IMR-90 (cell line): ENCODE results near the gene TBC1D23. TPM values are rescaled to one million over a fixed set of nuclear protein-coding genes. Genes with fewer than 3 reads are reported as not detected.

Source experiments
- ATAC-seq: fragments of 200-7000 bp; cut with Tn5 transposase; 2 replicates; pipeline ENCODE4 v1.9.1; 2020; ENCODE audit warnings: low read depth, mild to moderate bottlenecking, moderate library complexity
- BruUV-seq: library from RNA; stranded (reverse); fragments of 400-500 nt; replicated peaks from 2 replicates; lab custom pipeline; 2021; lab: Mats Ljungman, UMichigan
- CTCF ChIA-PET: fragments of 300-600 bp; formaldehyde crosslinking; extraction: SDS; loops from one replicate; lab custom pipeline; 2021; ENCODE audit warnings: antibody characterized with exemption; lab: Yijun Ruan, JAX
- POLR2A ChIA-PET: fragments of 300-600 bp; sonication (Branson Sonifier 250); formaldehyde crosslinking; loops from one replicate; lab custom pipeline; 2022; ENCODE audit warnings: antibody characterized with exemption; ENCODE audit not compliant: unreplicated experiment; lab: Charles Lee
- DNase-seq: peaks from one replicate; pipeline ENCODE4 v3.0.0; 2013
- H2AFZ ChIP-seq: replicated peaks from 2 replicates; pipeline ENCODE3; 2013; ENCODE audit warnings: low read length, mild to moderate bottlenecking; ENCODE audit not compliant: poor library complexity
- H2AK5ac ChIP-seq: 2 replicates; pipeline ENCODE4 v1.6.1; 2013; ENCODE audit warnings: low read depth, low read length, inconsistent platforms
- H2AK9ac ChIP-seq: replicated peaks from 2 replicates; pipeline ENCODE3; 2013; ENCODE audit warnings: mild to moderate bottlenecking, low read depth, low read length, moderate library complexity; ENCODE audit not compliant: poor library complexity
- H2BK120ac ChIP-seq: 2 replicates; pipeline ENCODE4 v1.6.1; 2013; ENCODE audit warnings: low read depth, low read length, inconsistent platforms
- H2BK15ac ChIP-seq: 3 replicates; pipeline ENCODE4 v1.6.1; 2013; ENCODE audit warnings: low read depth, low read length, inconsistent platforms
- H2BK20ac ChIP-seq: 2 replicates; pipeline ENCODE4 v1.6.1; 2013; ENCODE audit warnings: low read depth, mild to moderate bottlenecking, inconsistent platforms, low read length, moderate library complexity
- H2BK5ac ChIP-seq: 2 replicates; pipeline ENCODE4 v1.6.1; 2013; ENCODE audit warnings: mild to moderate bottlenecking, low read depth, low read length, inconsistent platforms; ENCODE audit not compliant: poor library complexity, severe bottlenecking
- H3K14ac ChIP-seq: replicated peaks from 2 replicates; pipeline ENCODE4 v1.6.1; 2013; ENCODE audit warnings: low read depth, low read length, inconsistent platforms
- H3K18ac ChIP-seq: 2 replicates; pipeline ENCODE4 v1.6.1; 2013; ENCODE audit warnings: low read depth, low read length, control low read depth
- H3K23ac ChIP-seq: 2 replicates; pipeline ENCODE4 v1.6.1; 2013; ENCODE audit warnings: low read depth, low read length, inconsistent platforms
- H3K27ac ChIP-seq: 2 replicates; pipeline ENCODE4 v1.5.1; 2013; ENCODE audit warnings: mild to moderate bottlenecking, control low read depth, low read length; ENCODE audit not compliant: insufficient read depth
- H3K27me3 ChIP-seq: 2 replicates; pipeline ENCODE4 v1.6.1; 2013; ENCODE audit warnings: low read length; ENCODE audit not compliant: control insufficient read depth, insufficient read depth
- H3K36me3 ChIP-seq: 2 replicates; pipeline ENCODE4 v1.6.1; 2013; ENCODE audit warnings: low read length, mixed read lengths; ENCODE audit not compliant: control insufficient read depth, insufficient read depth
- H3K4ac ChIP-seq: 2 replicates; pipeline ENCODE4 v1.6.1; 2013; ENCODE audit warnings: low read depth, low read length, inconsistent platforms
- H3K4me1 ChIP-seq: 2 replicates; pipeline ENCODE4 v1.6.1; 2013; ENCODE audit warnings: low read length, mixed read lengths; ENCODE audit not compliant: control insufficient read depth, insufficient read depth
- H3K4me2 ChIP-seq: 2 replicates; pipeline ENCODE4 v1.6.1; 2013; ENCODE audit warnings: low read depth, mild to moderate bottlenecking, control low read depth, low read length, moderate library complexity
- H3K4me3 ChIP-seq: 2 replicates; pipeline ENCODE4 v1.5.1; 2013; ENCODE audit warnings: low read depth, mild to moderate bottlenecking, control low read depth, low read length, moderate library complexity; ENCODE audit not compliant: insufficient read depth
- H3K56ac ChIP-seq: 2 replicates; pipeline ENCODE4 v1.6.1; 2013; ENCODE audit warnings: low read length, inconsistent platforms; ENCODE audit not compliant: insufficient read depth; ENCODE audit errors: extremely low read depth
- H3K79me1 ChIP-seq, 2 experiments: 2 replicates each; pipeline ENCODE4 v1.6.1; 2013; ENCODE audit warnings: low read length in 2 of 2, inconsistent platforms in 1 of 2, low read depth in 1 of 2
- H3K9ac ChIP-seq: 2 replicates; pipeline ENCODE4 v1.6.1; 2013; ENCODE audit warnings: low read depth, low read length, control low read depth
- H3K9me1 ChIP-seq: 2 replicates; pipeline ENCODE4 v1.6.1; 2013; ENCODE audit warnings: low read length, inconsistent platforms; ENCODE audit not compliant: insufficient read depth
- H3K9me3 ChIP-seq: 2 replicates; pipeline ENCODE4 v1.6.1; 2013; ENCODE audit warnings: low read length; ENCODE audit not compliant: control insufficient read depth, insufficient read depth
- H4K20me1 ChIP-seq: 2 replicates; pipeline ENCODE4 v1.6.1; 2013; ENCODE audit warnings: low read length, inconsistent platforms; ENCODE audit not compliant: insufficient read depth
- H4K5ac ChIP-seq: 2 replicates; pipeline ENCODE4 v1.6.1; 2013; ENCODE audit warnings: mild to moderate bottlenecking, low read depth, low read length, control low read depth
- H4K8ac ChIP-seq, 2 experiments: 2 replicates each; pipeline ENCODE4 v1.6.1; 2013; ENCODE audit warnings: low read depth in 2 of 2, low read length in 2 of 2, control low read depth in 1 of 2, inconsistent platforms in 1 of 2
- H4K91ac ChIP-seq: 2 replicates; pipeline ENCODE4 v1.6.1; 2013; ENCODE audit warnings: low read depth, low read length, inconsistent platforms; ENCODE audit not compliant: insufficient read depth
- CHD1 ChIP-seq: IDR thresholded peaks from 2 replicates; pipeline ENCODE4 v1.6.1; 2012; ENCODE audit warnings: low read depth, low read length, improper control_type of control experiment
- NFE2L2 ChIP-seq: fragments of 150-350 bp; IDR thresholded peaks from 2 replicates; pipeline ENCODE4 v1.6.1; 2016; ENCODE audit warnings: low read depth, mild to moderate bottlenecking, low read length
- POLR2A ChIP-seq: IDR thresholded peaks from 2 replicates; pipeline ENCODE4 v1.6.1; 2012; ENCODE audit warnings: mild to moderate bottlenecking, low read depth, low read length
- RCOR1 ChIP-seq: IDR thresholded peaks from 2 replicates; pipeline ENCODE4 v1.6.1; 2012; ENCODE audit warnings: mild to moderate bottlenecking, low read length, improper control_type of control experiment; ENCODE audit not compliant: insufficient replicate concordance
- RFX5 ChIP-seq: IDR thresholded peaks from 2 replicates; pipeline ENCODE4 v1.8.0; 2012; ENCODE audit warnings: low read depth, mild to moderate bottlenecking, low read length, moderate library complexity
- USF2 ChIP-seq: fragments of 150-350 bp; IDR thresholded peaks from 2 replicates; pipeline ENCODE4 v1.6.1; 2017; ENCODE audit warnings: mild to moderate bottlenecking, antibody characterized with exemption, low read length, low read depth
- WGBS, 2 experiments: methylation state at CpG; one replicate each; pipeline versions ENCODE4 v1.1.5 to v1.1.7; 2013; ENCODE audit warnings: missing lambda C conversion rate in 2 of 2; ENCODE audit not compliant: insufficient read length in 1 of 2; ENCODE audit errors: extremely low coverage in 2 of 2; 5-methylcytosine and 5-hydroxymethylcytosine counted together
- dilution Hi-C: fragments of 300-500 bp; cut with HindIII; formaldehyde crosslinking; loops from one replicate; pipeline ENCODE4 v1.14.3; 2018; ENCODE audit warnings: low sequenced_read_pairs; ENCODE audit not compliant: unreplicated experiment
- in situ Hi-C: fragments of 300-500 bp; cut with MboI; formaldehyde crosslinking; loops from 3 replicates; pipeline ENCODE4 v1.14.3; 2019; ENCODE audit warnings: low sequenced_read_pairs, inconsistent platforms, mixed read lengths
- intact Hi-C: fragments of 100-400 bp; cut with micrococcal nuclease; formaldehyde crosslinking; loops from 2 replicates; pipeline ENCODE4 v1.10.0; 2022
- polyA plus RNA-seq, 3 experiments: library from polyadenylated mRNA; depleted of rRNA; stranded (reverse); fragments of >200 nt; gene quantifications; 2 replicates each; pipeline ENCODE4 v1.2.3, GENCODE V29; 2012; ENCODE audit warnings: low replicate concordance in 1 of 3
- total RNA-seq: library from RNA; depleted of rRNA; stranded (reverse); fragments of >200 nt; gene quantifications from 2 replicates; pipeline ENCODE4 v1.2.3, GENCODE V29; 2012
- TF ChIP-seq, protein P1 (sequence below): fragments of 150-350 bp; IDR thresholded peaks from 2 replicates; pipeline ENCODE4 v1.6.1; 2016; ENCODE audit warnings: low read depth, mild to moderate bottlenecking, low read length, moderate library complexity, borderline replicate concordance

TBC1D23 gene
- total and polyA plus RNA-seq, 2 of the 4 experiments (the other 2 are of a cell fraction): 21.2 to 67.0 TPM

- ChIA-PET POLR2A (no interaction called here), CTCF (no interaction called here)
- intact Hi-C loops (no loop called here), in situ Hi-C loops (no loop called here), dilution Hi-C loops (no loop called here)
- Histone ChIP-seq H3K27me3 (no peaks in the 10 kb centered on the region), H4K5ac (no peak overlapping the region), H2AK5ac (no peak overlapping the region), H3K36me3 (no peaks in the 10 kb centered on the region; the same call in 1 of the 2 replicates), H4K20me1 (no peaks in the 10 kb centered on the region), H3K9ac (no peak overlapping the region), H3K23ac (no peak overlapping the region), H3K27ac (no peak overlapping the region), H2AFZ (no peak overlapping the region), H3K56ac (no peak overlapping the region), H3K14ac (no peak overlapping the region), H2BK5ac (no peak overlapping the region), H3K4me3 (no peak overlapping the region), H3K9me1 (peaks cover 9% of the 10 kb centered on the region), H2BK120ac (no peak overlapping the region), H3K9me3 (no peaks in the 10 kb centered on the region), H3K18ac (no peak overlapping the region), H3K4me2 (no peak overlapping the region), H3K79me1 (peaks cover 9 to 17% of the 10 kb centered on the region in 2 experiments), H3K4me1 (peaks cover 6% of the 10 kb centered on the region), H3K4ac (no peak overlapping the region), H4K8ac (no peak overlapping the region), H4K91ac (no peak overlapping the region), H2BK20ac (no peak overlapping the region), H2AK9ac (no peak overlapping the region), H2BK15ac (no peak overlapping the region)
- no peak for ATAC-seq
- no CpG with 5 or more reads among the region's 5 CpGs for WGBS, 2 experiments
- no TSS peak for BruUV-seq
- TF ChIP-seq, protein P1, sequence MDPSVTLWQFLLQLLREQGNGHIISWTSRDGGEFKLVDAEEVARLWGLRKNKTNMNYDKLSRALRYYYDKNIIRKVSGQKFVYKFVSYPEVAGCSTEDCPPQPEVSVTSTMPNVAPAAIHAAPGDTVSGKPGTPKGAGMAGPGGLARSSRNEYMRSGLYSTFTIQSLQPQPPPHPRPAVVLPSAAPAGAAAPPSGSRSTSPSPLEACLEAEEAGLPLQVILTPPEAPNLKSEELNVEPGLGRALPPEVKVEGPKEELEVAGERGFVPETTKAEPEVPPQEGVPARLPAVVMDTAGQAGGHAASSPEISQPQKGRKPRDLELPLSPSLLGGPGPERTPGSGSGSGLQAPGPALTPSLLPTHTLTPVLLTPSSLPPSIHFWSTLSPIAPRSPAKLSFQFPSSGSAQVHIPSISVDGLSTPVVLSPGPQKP: no peak
- TF ChIP-seq POLR2A: no peak
- no peak for TF ChIP-seq CHD1
- TF ChIP-seq USF2: no peak
- no peak for TF ChIP-seq RFX5
- no peak for TF ChIP-seq RCOR1
- TF ChIP-seq NFE2L2: no peak
- DNase-seq: no peak
Observed at GRCh38 chr3:100330651-100331050, 69.9 kb downstream of the TBC1D23 start.
